GM12878 (cell line): ENCODE measurements around the gene FSTL4. TPM values are rescaled to one million over a fixed set of nuclear protein-coding genes. Genes with fewer than 3 reads are reported as not detected.

Experiments
- ATAC-seq: fragments of 200-7000 bp; cut with Tn5 transposase; 3 replicates; pipeline ENCODE4 v1.9.1; 2020; ENCODE audit warnings: mild to moderate bottlenecking, moderate library complexity
- BruUV-seq: library from RNA; stranded (reverse); fragments of 400-500 nt; replicated peaks from 2 replicates; lab custom pipeline; 2021; lab: Mats Ljungman, UMichigan
- CTCF ChIA-PET: fragments of 300-600 bp; sonication (Branson Sonifier 250); formaldehyde crosslinking; extraction: SDS; loops from one replicate; lab custom pipeline; 2021; ENCODE audit warnings: inconsistent platforms; lab: Yijun Ruan, JAX
- POLR2A ChIA-PET: fragments of 350-600 bp; formaldehyde crosslinking; extraction: SDS; loops from one replicate; lab custom pipeline; 2021; ENCODE audit warnings: inconsistent platforms; lab: Charles Lee
- RAD21 ChIA-PET: fragments of 300-600 bp; sonication (Branson Sonifier 250); formaldehyde crosslinking; loops from one replicate; lab custom pipeline; 2023; ENCODE audit warnings: antibody characterized with exemption; ENCODE audit not compliant: unreplicated experiment; lab: Charles Lee
- SMC1A ChIA-PET: fragments of 300-600 bp; sonication (Branson Sonifier 250); formaldehyde crosslinking; loops from one replicate; lab custom pipeline; 2023; ENCODE audit not compliant: unreplicated experiment, uncharacterized antibody; lab: Charles Lee
- DNase-seq: peaks from one replicate; pipeline ENCODE4 v3.0.0-alpha.2; 2011; ENCODE audit warnings: low read depth, low spot score
- FAIRE-seq: peaks from 3 replicates; lab custom pipeline; 2011; peaks lifted over from hg19 to GRCh38; lab: Jason Lieb, UNC
- H2AFZ ChIP-seq: 2 replicates; pipeline ENCODE4 v1.6.0; 2011; ENCODE audit warnings: low read depth, low read length, control low read depth; ENCODE audit not compliant: control insufficient read depth
- H3K27ac ChIP-seq: 2 replicates; pipeline ENCODE4 v1.5.1; 2011; ENCODE audit warnings: control low read depth; ENCODE audit not compliant: control insufficient read depth, insufficient read depth
- H3K27me3 ChIP-seq, 2 experiments: replicated peaks in 1 of 2; 2 replicates each; pipeline versions ENCODE4 v1.6.0 to v1.6.1; 2011; ENCODE audit warnings: low read length in 1 of 2; ENCODE audit not compliant: control insufficient read depth in 2 of 2, insufficient read depth in 2 of 2
- H3K36me3 ChIP-seq, 2 experiments: 2 replicates each; pipeline ENCODE4 v1.5.1; 2011; ENCODE audit warnings: low read length in 1 of 2; ENCODE audit not compliant: control insufficient read depth in 2 of 2, insufficient read depth in 2 of 2
- H3K4me1 ChIP-seq: 2 replicates; pipeline ENCODE4 v1.6.1; 2011; ENCODE audit warnings: mild to moderate bottlenecking, low read length, moderate library complexity, mixed read lengths; ENCODE audit not compliant: control insufficient read depth, insufficient read depth
- H3K4me2 ChIP-seq: 2 replicates; pipeline ENCODE4 v1.6.0; 2011; ENCODE audit warnings: control low read depth; ENCODE audit not compliant: control insufficient read depth, insufficient read depth
- H3K4me3 ChIP-seq: fragments of 200-600 bp; sonication (generic); 2 replicates; pipeline ENCODE4 v1.5.1; 2016
- H3K79me2 ChIP-seq: 2 replicates; pipeline ENCODE4 v1.6.0; 2011; ENCODE audit warnings: low read length; ENCODE audit not compliant: control insufficient read depth, insufficient read depth
- H3K9ac ChIP-seq: 2 replicates; pipeline ENCODE4 v1.8.0; 2011; ENCODE audit warnings: low read length, control low read depth, mixed read lengths; ENCODE audit not compliant: control insufficient read depth, insufficient read depth
- H3K9me3 ChIP-seq: replicated peaks from 3 replicates; pipeline ENCODE4 v1.5.1; 2011; ENCODE audit warnings: mild to moderate bottlenecking, low read length; ENCODE audit not compliant: control insufficient read depth, insufficient read depth
- H4K20me1 ChIP-seq: 2 replicates; pipeline ENCODE4 v1.6.0; 2011; ENCODE audit not compliant: control insufficient read depth, insufficient read depth
- BCLAF1 ChIP-seq: fragments of 450-650 bp; IDR thresholded peaks from 2 replicates; pipeline ENCODE4 v1.6.1; 2017; ENCODE audit warnings: antibody characterized with exemption, mild to moderate bottlenecking, moderate library complexity
- BMI1 ChIP-seq: fragments of 450-650 bp; IDR thresholded peaks from 2 replicates; pipeline ENCODE4 v1.6.1; 2016; ENCODE audit warnings: mild to moderate bottlenecking, moderate library complexity, borderline replicate concordance
- WGBS: methylation state at CpG from one replicate; pipeline ENCODE4 v1.1.6; 2016; ENCODE audit warnings: low lambda C conversion rate; ENCODE audit not compliant: insufficient replicate concordance, insufficient coverage; ENCODE audit errors: missing lambda C conversion rate; 5-methylcytosine and 5-hydroxymethylcytosine counted together
- in situ Hi-C: fragments of 300-500 bp; cut with MboI; formaldehyde crosslinking; loops from 9 replicates; pipeline ENCODE4 v1.14.3; 2018; ENCODE audit warnings: mixed read lengths
- intact Hi-C: fragments of 100-400 bp; cut with micrococcal nuclease; formaldehyde crosslinking; loops from one replicate; pipeline ENCODE4 v1.14.2; 2022; ENCODE audit not compliant: unreplicated experiment
- polyA plus RNA-seq, 11 experiments: library from polyadenylated mRNA; depleted of rRNA in 4 of 11; unstranded in 6 of 11; stranded (reverse) in 5 of 11; fragments of >200 nt; fragmentation: Nextera tagmentation in 4 of 11; fragmentation: Illumina TruSeq in 1 of 11; extraction: Ambion mirVana in 4 of 11; extraction: Trizol in 1 of 11; gene quantifications; 1 replicate in 1 of 11; 2 replicates in 10 of 11; pipeline versions ENCODE4 v1.2.1 to v1.2.3, GENCODE V29; 2011 to 2016; ENCODE audit warnings: inconsistent platforms in 2 of 11, missing spikeins in 2 of 11, low read depth in 1 of 11
- total RNA-seq, 4 experiments: library from RNA; depleted of rRNA in 3 of 4; stranded (reverse); fragments of >200 nt in 3 of 4; fragmentation: Illumina TruSeq in 1 of 4; extraction: Trizol in 1 of 4; gene quantifications; 2 replicates each; pipeline versions ENCODE4 v1.2.1 to v1.2.3, GENCODE V29; 2013 to 2021
- TF ChIP-seq, protein P1 (sequence below): fragments of 450-650 bp; conservative IDR thresholded peaks from 2 replicates; pipeline ENCODE4 v1.6.1; 2017; ENCODE audit warnings: mild to moderate bottlenecking, moderate library complexity

FSTL4 gene
- total and polyA plus RNA-seq, 10 of the 15 experiments (the other 5 are each of a cell fraction or from before 2014, with no cell fraction given) = 0.01 to 0.79 (median 0.21) TPM; not detected in 6

GRCh38 chr5:133385346-133385745 is 227.0 kb downstream of the FSTL4 start:
- no peak for TF ChIP-seq BMI1
- TF ChIP-seq, protein P1, sequence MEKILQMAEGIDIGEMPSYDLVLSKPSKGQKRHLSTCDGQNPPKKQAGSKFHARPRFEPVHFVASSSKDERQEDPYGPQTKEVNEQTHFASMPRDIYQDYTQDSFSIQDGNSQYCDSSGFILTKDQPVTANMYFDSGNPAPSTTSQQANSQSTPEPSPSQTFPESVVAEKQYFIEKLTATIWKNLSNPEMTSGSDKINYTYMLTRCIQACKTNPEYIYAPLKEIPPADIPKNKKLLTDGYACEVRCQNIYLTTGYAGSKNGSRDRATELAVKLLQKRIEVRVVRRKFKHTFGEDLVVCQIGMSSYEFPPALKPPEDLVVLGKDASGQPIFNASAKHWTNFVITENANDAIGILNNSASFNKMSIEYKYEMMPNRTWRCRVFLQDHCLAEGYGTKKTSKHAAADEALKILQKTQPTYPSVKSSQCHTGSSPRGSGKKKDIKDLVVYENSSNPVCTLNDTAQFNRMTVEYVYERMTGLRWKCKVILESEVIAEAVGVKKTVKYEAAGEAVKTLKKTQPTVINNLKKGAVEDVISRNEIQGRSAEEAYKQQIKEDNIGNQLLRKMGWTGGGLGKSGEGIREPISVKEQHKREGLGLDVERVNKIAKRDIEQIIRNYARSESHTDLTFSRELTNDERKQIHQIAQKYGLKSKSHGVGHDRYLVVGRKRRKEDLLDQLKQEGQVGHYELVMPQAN = no peak
- no peak for TF ChIP-seq BCLAF1
- peaks cover 0 to 2% of the 10 kb centered on the region in 2 experiments; a peak in 2 of 4 replicates for H3K27me3 ChIP-seq
- DNase-seq = no peak
- ChIA-PET SMC1A (no interaction called here), RAD21 (no interaction called here), CTCF (no interaction called here), POLR2A (no interaction called here)
- FAIRE-seq = no peak
- no peak overlapping the region for H3K27ac ChIP-seq
- ATAC-seq = no peak
- intact Hi-C loops = no loop called here
- no peak overlapping the region for H3K4me2 ChIP-seq
- no peaks in the 10 kb centered on the region for H3K4me1 ChIP-seq
- no peak overlapping the region for H2AFZ ChIP-seq
- H3K9me3 ChIP-seq = no peaks in the 10 kb centered on the region; the same call in 2 of the 3 replicates
- H3K79me2 ChIP-seq = no peaks in the 10 kb centered on the region
- H4K20me1 ChIP-seq = no peaks in the 10 kb centered on the region
- no peak overlapping the region for H3K9ac ChIP-seq
- no TSS peak for BruUV-seq
- 42% methylated on average over 5 of the region's 5 CpGs for WGBS
- H3K36me3 ChIP-seq = no peaks in the 10 kb centered on the region
- no peak overlapping the region for H3K4me3 ChIP-seq
- in situ Hi-C loops = no loop called here
